NCI-H345 (cell line): ENCODE results near the gene KLHDC4.
"Not testable (repeated sequence)": the region's sequence is repeated elsewhere in the genome, so short reads cannot be mapped to it uniquely, and the experiment has no call there.

Experiments
- DNase-seq: peaks from one replicate; lab custom pipeline; 2025; lab: John Stamatoyannopoulos, UW

The KLHDC4 gene

DNA sequence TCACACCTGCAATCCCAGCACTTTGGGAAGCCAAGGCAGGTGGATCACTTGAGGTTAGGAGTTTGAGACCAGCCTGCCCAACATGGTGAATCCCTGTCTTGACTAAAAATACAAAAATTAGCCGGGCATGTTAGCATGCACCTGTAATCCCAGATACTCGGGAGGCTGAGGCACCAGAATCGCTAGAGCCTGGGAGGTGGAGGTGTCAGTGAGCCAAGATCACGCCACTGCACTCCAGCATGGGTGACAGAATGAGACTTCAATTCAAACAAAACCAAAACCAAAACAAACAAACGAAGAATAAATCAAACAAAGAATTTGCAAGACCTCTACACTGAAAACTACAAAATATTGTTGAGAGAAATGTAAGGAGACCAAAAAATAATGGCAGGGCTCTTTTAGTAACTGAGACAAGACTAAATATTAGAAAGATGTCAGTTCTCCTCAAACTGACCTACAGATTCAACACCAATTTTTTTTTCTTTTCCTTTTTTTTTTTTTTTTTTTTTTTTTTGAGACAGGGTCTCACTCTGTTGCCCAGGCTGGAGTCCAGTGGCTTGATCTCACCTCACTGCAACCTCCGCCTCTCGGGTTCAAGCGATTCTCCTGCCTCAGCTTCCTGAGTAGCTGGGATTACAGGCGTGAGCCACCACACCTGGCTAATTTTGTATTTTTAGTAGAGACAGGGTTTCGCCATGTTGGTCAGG is 23.1 kb upstream of the KLHDC4 start:
- not testable (repeated sequence) for DNase-seq

DNA sequence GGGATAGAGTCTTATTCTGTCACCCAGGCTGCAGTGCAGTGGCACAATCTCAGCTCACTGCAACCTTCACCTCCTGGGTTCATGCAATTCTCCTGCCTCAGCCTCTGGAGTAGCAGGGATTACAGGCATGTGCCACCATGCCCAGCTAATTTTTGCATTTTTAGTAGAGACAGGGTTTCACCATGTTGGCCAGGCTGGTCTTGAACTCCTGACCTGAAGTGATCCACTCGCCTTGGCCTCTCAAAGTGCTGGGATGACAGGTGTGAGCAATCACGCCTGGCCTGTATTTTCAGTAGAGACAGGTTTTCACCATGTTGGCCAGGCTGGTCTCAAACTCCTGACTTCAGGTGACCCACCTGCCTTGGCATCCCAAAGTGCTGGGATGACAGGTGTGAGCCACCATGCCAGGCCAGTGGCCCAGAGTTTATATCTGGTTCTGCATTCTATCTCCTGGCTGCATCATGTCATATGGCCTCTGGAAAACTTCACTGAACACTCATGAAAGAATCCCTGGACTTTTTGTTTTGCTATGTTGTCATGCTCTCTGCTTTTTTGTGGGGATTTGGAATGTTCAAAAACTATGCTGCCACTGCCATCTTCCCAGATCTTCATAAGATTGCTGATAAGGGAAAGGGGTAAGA is 21.8 kb upstream of the KLHDC4 start:
- not testable (repeated sequence) for DNase-seq

DNA sequence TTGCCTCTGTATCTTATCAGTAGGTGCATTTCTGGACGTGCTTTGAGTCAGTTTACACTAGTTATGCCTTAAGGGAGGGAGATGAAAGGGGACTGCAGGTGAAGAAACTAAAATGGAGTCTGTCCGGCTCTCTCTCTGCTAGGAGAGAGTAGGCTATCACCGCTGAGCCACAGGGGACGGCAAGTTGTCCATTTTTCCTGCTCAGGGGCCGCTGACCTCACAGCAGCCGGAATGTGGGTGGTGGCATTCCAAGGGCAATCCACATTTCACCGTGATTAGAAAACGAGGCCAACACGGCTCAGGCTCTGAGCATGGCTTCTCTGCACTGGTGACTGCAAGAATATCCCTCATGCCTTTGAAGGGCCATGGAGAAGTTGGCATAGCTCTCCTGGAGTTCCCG is 19.0 kb upstream of the KLHDC4 start:
- DNase-seq, result no peak

DNA sequence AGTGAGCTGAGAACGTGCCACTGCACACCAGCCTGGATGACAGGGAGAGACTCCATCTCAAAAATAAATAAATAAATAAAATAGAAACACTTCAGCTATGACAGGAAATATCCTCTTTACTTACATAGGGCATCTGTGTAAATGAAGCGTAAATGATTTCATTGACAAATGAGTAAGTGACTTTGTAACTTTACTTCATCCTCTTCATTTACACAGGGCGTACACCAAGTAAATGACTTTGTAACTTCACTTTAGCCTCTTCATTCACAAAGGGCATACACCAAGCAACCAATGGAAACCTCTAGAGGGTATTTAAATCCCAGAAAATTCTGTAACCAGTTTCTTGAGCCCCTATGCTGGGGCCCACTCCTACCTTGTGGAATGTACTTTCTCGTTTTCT is 16.2 kb upstream of the KLHDC4 start:
- DNase-seq, result no peak

DNA sequence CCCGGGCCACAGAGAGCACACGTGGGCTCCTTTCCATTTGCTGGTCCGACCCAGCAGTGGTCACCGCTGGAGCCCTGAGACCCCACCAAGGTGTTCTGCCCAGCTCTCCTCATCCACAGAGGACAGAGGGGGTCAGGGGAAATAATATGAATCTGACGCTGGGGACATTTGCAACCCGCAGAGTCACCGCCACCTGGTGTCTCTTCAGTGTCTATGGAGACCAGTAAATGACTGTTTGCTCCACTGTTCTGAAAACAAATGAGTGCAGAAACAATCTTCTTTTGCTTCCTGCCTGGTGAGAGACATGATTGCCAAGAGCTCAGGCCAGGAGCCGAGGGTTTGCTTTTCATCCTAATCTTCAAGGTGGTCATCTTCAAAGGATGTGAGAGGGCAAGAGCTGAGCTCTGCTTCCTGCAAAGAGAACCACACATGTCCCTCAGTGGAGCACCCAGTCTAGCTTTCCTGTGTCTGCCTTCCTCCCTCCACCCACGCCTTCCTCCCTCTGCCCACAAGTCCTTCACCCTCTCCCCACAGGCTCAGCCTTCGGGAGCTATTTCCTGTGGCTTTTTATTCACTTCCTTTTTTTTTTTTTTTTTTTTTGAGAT is 14.7 kb upstream of the KLHDC4 start:
- peak; percentile 61 for DNase-seq

DNA sequence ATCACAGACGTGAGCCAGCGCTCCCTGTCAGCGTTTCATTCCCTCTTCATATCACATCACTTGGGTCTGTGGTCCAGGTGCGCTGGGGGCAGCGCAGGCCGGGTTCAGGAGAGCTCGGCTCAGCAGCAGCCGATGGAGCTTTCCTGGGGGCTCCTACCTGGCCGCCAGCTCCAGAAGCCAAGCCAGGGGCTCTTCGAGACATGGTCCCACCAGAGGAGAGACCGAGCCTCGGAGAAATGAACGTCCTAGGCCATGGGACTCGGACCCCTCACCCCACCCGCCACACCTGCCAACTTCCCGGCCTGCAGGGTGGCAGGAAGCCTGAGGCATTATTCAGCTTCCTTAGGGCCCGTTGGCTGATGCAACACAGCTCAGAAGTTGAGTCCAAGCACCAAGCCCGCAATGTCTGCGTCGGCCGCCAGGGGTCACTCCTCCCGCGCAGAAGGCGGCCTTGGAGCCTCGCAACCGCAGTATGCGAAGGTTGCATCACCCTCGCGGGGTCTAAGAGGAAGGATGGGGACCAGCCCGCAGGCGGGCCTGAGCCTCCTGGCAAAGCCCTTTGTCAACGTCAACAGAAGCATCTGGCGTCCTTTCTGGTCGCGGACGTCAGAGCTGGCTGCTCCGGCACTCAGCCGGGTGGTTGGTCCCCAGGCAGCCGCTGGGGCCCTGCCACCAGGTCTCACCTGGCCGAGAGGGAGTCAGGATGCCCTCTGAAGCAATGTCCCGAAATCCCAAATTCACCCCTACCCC is 13.2 kb upstream of the KLHDC4 start:
- DNase-seq, result peak; percentile 90

DNA sequence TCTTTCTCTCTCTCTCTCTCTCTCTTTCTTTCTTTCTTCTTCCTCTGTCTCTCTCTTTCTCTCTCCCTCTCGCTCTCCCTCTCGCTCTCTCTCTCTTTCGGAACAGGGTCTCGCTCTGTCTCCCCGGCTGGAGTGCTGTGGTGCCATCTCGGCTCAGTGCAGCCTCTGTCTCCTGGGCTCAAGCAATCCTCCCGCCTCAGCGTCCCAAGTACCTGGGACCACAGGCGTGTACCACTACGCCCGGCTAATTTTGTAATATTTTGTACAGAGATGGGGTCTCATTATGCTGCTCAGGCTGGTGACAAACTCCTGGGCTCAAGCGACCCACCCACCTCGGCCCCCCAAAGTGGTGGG is 12.7 kb upstream of the KLHDC4 start:
- no peak for DNase-seq

DNA sequence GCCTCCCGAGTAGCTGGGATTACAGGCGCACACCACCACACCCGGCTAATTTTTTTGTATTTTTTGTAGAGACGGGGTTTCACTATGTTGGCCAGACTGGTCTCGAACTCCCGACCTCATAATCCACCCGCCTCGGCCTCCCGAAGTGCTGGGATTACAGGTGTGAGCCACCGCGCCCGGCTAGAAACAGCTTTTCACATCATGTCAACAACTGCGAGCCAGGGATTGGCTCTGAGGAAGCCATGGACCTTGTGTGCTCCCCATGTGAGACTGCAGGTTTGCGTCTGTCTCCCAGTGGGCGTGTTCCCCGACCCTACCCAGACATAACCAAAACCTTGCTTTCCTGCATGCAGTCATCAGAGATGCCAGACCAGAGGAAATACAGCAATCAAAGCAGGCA is 8.1 kb upstream of the KLHDC4 start:
- DNase-seq, result not testable (repeated sequence)

DNA sequence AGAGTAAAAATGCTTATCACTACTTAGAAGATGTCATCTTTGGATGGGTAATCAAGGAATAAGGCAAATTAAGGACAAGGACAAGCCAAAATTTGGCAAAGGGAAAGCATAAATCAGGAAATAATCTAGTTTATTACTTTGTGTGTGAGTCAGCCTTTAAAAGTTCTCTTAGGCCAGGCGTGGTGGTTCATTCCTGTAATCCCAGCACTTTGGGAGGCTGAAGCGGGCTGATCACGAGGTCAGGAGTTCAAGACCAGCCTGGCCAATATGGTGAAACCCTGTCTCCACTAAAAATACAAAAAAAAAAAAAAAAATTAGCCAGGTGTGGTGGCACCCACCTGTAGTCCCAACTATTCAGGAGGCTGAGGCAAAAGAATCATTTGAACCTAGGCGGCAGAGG is 1.7 kb upstream of the KLHDC4 start:
- not testable (repeated sequence) for DNase-seq

DNA sequence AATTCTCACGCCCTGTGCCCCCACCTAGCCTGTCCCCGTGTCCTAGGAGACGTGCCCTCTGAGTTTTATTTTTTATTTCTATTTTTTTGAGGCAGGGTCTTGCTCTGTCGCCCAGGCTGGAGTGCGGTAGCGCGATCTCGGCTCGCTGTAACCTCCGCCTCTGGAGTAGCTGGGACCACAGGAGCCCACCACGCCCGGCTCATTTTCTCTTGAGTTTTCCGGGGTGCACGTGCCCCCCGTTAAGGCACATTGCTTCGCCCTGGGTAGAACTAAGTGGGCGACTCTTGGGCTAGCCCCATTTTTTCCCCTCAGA is 655 bp upstream of the KLHDC4 start:
- no peak for DNase-seq

DNA sequence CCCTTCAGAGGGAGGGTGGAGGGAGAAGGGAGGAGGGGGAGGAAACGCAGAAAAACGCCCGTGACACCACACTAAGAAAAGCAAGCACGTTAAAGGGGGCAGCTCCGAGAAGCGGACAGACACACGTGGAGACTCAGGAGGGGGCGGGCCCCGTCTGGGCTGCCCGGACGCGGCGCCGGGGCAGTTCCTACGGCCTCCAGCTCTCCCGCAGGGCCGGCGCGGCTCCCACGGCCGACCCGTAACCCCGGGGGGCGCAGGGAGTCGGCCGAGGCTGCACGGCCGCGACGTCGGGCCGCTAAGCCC is 362 bp downstream of the KLHDC4 start:
- DNase-seq, result no peak

DNA sequence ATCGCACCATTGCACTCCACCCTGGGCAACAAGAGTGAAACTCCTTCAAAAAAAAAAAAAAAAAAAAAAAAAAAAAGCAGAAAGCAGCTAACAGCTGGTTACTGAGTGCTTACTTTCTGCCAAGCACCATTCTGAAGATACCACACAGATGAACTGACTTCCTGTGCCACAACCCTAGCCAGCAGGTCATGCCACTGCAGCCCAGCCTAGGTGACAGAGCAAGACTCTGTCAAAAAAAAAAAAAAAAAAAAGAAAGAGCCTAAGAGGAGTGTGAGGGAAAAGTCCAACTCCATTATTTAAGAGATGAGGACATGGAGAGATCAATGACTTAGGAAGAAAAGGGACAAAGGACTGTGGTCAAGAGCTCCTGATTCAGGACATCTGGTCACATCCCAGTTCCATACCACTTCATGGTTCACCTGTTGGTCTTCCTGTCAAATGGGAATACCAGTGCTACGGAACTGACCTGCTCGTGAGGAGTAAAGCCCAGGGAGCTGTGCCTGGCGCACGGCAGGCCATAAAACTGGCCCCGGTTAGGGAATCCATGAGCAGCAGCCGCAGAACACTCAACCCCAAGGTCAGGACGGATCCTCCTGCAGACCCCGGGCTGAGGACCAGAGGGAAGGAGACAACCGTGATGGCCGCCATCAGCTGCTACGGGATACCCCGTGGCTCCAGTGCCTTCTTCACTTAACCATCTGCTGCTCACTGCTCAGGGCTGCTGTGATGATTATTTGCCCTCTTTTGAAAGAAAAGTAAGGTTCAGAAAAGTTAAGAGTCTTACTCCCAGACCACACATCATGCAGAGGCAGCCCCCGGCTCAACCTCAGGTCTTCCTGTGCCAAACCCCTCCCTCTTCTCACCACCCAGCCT is 950 bp downstream of the KLHDC4 start:
- no peak for DNase-seq

DNA sequence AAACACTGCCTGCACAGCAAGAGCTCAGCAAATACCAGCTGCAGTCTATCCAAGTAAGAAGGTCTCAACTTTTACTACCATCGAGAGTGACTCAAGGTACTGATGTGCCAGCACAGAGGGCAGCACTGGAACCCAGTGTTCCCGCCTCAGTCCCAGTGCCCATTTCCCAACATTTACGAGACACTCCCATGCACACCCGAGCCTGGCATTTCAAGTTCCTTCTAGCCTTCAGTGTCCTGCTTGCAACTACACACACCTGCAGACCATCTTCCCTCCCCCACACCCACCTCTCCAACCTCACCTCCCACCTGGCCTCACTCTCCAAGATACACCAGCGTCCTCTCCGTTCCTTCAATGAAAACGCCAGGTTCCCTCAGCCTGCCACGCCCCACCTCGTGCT is 3.2 kb downstream of the KLHDC4 start:
- no peak for DNase-seq

DNA sequence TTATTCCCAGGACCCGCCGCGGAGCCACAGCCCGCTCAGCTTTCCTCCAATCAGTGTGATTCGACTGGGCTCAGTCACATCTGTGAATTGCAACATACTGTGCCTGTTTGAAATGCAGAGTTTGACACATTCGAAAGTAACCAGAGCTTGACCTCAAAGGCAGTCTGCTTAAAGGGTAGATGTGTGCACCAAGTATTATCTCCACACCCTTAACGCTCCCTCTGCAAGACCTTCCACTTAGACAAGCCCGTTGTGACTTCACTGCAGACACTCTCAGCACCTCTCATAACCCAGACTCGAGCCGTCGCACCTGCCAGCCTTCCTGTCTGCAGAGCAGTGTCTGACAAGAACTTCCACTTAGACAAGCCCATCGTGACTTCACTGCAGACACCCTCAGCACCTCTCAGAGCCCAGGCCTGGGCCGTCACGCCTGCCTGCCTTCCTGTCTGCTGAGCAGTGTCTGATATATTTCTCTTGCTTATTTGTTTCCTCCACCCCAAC is 3.7 kb downstream of the KLHDC4 start:
- DNase-seq, result no peak

DNA sequence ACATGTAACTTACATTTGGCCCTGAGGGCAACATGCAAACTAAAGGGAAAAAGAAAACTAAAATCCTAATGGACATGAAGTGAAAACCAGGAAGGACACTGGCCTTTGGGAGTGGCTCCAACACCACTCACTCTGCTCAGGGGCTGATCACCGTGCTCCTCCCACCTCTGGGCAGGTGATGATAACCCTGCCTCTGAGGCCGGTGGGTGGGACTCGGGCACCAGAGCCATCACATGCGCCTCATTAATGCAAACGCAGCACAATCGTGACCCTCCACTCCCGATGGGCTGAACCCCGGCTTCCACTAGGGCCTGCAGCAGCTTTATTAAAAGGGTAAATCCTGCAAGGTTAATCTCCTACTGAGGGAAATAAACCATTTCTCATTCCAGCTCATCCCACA is 4.7 kb downstream of the KLHDC4 start:
- no peak for DNase-seq

DNA sequence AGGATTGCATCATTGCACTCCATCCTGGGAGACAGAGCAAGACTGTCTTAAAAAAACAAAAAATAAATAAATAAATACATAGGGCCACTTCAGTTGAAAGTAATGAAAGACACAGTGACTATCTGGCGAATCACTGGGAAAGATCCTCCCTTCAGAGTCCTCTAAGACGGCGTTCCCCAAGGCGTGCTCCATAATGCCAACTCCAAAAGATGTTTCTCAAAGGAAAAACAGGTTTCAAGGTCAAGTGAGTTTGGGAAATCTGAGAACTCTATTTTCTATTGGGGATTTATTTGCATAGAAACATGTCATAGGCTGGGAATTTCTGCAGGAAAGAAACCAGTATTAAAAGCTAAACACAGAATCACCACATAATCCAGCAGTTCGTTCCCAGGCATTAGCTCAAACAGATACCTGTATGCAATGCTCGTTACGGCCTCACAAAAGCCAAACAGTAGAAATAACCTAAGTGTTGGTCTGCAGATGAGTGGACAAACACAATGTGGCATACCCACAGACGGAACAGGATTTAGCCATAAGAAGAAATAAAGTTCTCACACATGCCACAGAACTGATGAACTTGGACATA is 7.9 kb downstream of the KLHDC4 start:
- DNase-seq, result no peak

DNA sequence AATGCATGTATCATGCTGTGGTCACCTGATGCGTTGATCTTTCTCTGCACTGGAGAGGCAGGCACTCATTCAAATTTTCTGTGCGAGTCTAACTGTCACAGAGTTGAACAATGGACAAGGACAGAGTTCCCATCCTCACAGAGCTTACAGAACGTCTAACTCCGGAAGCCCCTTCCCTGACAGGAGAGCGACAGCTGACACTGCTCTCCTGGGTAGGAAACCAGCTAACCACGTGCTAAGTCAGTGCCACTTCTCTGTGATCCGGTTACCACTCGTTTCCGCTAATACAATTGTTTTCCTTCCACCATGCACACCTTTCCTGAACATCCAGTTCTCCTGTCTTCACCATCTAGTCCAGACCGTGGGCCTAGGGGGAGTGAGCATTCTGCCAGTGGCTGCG is 11.3 kb downstream of the KLHDC4 start:
- no peak for DNase-seq

DNA sequence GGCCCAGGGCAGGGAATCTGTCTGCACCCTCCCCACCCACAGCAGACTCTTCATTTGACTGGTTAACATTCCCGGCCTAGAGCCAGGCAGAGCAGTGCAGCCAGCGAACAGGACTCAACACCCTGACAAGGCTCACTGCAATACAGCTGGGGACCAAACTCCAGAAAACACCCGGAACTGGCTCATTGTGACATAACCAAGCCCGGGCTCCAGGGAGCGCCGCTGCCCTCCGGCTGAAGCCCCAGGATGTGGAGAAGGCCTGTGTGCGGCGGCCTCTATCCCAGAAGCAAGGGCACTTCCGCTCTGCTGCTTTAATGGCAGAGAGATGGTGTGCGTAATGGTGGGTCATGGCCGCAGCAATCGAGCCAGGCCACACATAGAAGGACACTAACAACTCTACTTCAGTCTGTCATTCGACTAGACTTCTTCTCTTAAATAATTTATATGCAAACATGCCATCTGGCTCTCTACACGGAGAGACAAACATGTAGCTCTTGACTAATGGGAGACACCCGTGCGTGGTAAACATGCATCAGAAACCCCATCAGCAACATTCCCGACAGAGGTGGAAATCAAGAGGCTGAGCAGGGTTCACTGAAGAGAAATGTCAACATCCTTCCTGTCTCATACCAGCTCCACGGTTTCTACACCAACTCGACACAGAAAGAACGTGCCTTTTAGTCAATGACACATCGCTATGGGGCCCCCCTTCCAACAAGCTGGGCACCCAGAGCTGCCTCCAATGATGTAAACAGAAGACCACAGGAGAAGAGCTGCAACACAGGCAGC is 18.0 kb downstream of the KLHDC4 start:
- no peak for DNase-seq

DNA sequence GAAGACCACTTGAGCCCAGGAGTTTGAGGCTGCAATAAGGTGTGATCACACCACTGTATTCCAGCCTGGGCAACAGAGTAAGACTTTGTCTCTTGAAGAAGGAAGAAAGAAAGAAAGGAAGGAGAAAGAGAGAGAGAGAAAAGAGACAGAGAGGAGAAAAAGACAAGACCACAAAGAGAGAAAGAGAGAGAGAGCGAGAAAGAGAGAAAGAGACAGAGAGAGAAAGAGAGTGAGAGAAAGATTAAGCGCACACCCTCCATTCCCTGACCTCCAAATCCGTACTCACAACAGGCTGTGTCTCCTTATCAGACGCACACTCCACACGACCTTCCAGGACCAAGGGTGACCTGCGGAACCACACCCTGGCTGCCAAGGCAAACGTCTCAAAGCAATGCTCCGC is 19.6 kb downstream of the KLHDC4 start:
- no peak for DNase-seq

DNA sequence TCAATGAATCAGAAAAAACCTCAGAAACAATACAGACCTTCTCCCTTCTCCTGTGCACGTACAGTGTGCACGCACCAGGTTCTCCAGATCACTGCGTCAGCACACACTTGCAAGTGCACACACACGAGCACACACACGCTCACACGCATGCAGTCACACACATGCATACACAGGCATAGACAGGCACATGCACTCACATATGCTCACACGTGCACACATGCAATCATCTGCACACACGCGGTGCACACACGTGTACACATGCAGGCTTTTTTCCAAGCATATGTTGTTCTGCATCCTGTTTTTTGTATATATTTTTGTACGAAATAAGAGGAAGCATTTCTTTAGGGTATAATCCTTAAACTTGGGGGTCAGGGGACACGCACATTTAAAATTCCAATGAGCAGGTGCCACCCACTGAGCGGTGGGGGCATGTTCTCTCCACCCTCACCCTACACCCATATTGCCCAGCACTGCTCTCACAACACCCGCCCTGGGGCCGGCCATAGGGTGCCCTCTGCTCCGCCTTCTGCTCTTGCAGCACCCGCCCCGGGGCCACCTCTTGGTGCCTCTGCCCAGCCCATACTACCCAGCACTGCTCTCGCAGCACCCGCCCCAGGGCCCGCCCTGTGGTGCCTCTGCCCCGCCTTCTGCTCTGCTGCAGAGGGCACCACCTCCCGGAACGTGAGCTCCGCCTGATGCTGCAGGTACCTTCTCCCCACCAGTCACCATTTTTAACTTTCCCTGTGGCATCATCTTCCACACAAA is 20.9 kb downstream of the KLHDC4 start:
- DNase-seq, result no peak
